ENCODE measurements around the gene IL6ST.
"Not testable (repeated sequence)": the region's sequence is repeated elsewhere in the genome, so short reads cannot be mapped to it uniquely, and the experiment has no call there.

IL6ST gene

DNA sequence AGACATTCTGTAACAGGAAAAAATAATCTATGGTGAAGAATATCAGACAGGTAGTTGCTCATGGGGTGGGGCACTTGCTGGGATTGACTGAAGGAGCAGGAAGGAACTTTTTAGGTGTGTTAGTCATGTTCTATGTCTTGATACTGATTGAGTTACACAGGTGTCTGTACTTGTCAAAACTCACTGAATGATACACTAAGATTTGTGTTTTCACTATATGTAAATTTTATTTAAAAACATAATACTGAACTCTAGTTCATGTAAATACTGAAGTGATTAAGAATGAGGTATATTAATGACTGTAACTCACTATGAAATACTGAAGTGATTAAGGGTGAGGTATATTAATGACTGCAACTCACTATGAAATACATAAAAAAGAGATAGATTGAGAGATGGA lies 28.5 kb downstream of the IL6ST start:
- Histone ChIP-seq H3K36me3 (ENCODE audit: insufficient read depth, low read length) (peaks cover 41% of the 10 kb centered on the region), H2AFZ (ENCODE audit: low read length, unreplicated experiment) (no peak overlapping the region), H3K4me3 (ENCODE audit: low read depth, low read length) (no peak overlapping the region), H3K27ac (ENCODE audit: low read depth, low read length) (no peak overlapping the region), H3K4me1 (ENCODE audit: control insufficient read depth, insufficient read depth, low read length, unreplicated experiment) (peaks cover 11% of the 10 kb centered on the region), H3K27me3 (ENCODE audit: insufficient read depth, low read length) (no peaks in the 10 kb centered on the region), H3K79me2 (ENCODE audit: control insufficient read depth, insufficient read depth, low read length, unreplicated experiment) (peaks cover 33% of the 10 kb centered on the region)

DNA sequence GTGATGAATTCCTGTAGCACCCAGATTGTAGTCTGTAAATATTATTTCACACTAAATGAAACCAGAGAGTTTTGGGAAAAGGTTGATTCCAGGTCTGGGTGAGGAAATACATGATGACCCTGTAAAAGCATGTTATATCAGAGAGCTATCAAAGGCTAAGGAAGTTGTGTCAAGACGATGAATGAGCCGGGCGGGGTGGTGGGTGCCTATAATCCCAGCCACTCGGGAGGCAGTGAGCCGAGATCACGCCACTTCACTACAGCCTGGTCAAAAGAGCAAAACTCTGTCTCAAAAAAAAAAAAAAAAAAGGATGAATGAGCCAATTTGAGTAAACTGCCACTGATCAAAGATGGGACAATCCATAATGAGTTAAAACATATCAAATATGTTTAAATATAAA lies 29.2 kb downstream of the IL6ST start:
- no peaks in the 10 kb centered on the region for H3K27me3 ChIP-seq (ENCODE audit: insufficient read depth, low read length)
- peaks cover 11% of the 10 kb centered on the region for H3K4me1 ChIP-seq (ENCODE audit: control insufficient read depth, insufficient read depth, low read length, unreplicated experiment)
- H3K36me3 ChIP-seq (ENCODE audit: insufficient read depth, low read length) = peaks cover 45% of the 10 kb centered on the region
- H3K79me2 ChIP-seq (ENCODE audit: control insufficient read depth, insufficient read depth, low read length, unreplicated experiment) = peaks cover 27% of the 10 kb centered on the region
- no peak overlapping the region for H3K27ac ChIP-seq (ENCODE audit: low read depth, low read length)
- no peak overlapping the region for H3K4me3 ChIP-seq (ENCODE audit: low read depth, low read length)
- H2AFZ ChIP-seq (ENCODE audit: low read length, unreplicated experiment) = no peak overlapping the region

DNA sequence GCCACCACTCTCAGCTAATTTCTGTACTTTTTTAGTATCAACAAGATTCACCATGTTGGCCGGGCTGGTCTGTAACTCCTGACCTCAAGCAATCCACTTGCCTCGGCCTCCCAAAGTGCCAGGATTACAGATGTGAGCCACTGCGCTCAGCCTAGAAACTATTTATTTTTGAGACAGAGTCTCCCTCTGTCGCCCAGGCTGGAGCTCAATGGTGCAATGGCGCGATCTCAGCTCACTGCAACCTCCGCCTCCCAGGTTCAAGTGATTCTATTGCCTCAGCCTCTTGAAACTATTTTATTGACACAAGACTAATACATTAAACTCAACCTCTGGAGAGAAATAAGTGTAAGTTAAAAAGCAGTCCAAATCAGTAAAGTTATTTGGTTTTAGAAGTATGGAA lies 34.0 kb downstream of the IL6ST start:
- Histone ChIP-seq H3K27ac (ENCODE audit: low read depth, low read length) (no peak overlapping the region), H3K4me1 (ENCODE audit: control insufficient read depth, insufficient read depth, low read length, unreplicated experiment) (no peaks in the 10 kb centered on the region), H3K27me3 (ENCODE audit: insufficient read depth, low read length) (no peaks in the 10 kb centered on the region), H3K4me3 (ENCODE audit: low read depth, low read length) (no peak overlapping the region), H2AFZ (ENCODE audit: low read length, unreplicated experiment) (no peak overlapping the region), H3K79me2 (ENCODE audit: control insufficient read depth, insufficient read depth, low read length, unreplicated experiment) (peaks cover 6% of the 10 kb centered on the region), H3K36me3 (ENCODE audit: insufficient read depth, low read length) (peaks cover 36% of the 10 kb centered on the region)

DNA sequence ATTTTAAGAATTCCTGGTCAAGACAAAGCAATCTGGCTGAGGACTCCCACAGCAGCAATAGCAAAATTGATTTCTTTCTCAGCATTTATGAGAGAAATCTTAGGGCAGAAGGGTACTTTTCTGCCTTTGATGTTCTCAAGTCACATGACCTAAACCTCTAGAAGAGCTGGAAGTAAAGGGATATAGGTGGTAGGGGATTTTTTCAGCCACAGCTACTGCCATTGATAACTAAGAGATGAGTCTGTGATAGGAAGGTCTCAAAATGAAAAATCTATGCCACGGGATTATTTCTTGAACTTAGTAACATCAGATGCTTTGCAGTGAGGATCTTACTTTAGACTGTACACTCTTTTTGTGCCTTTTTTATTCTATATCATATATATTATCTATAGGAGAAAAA lies 35.6 kb downstream of the IL6ST start:
- Histone ChIP-seq H3K27me3 (ENCODE audit: insufficient read depth, low read length) (no peaks in the 10 kb centered on the region), H3K27ac (ENCODE audit: low read depth, low read length) (no peak overlapping the region), H3K36me3 (ENCODE audit: insufficient read depth, low read length) (peaks cover 41% of the 10 kb centered on the region), H3K4me3 (ENCODE audit: low read depth, low read length) (no peak overlapping the region), H3K79me2 (ENCODE audit: control insufficient read depth, insufficient read depth, low read length, unreplicated experiment) (peaks cover 6% of the 10 kb centered on the region), H3K4me1 (ENCODE audit: control insufficient read depth, insufficient read depth, low read length, unreplicated experiment) (no peaks in the 10 kb centered on the region), H2AFZ (ENCODE audit: low read length, unreplicated experiment) (no peak overlapping the region)

DNA sequence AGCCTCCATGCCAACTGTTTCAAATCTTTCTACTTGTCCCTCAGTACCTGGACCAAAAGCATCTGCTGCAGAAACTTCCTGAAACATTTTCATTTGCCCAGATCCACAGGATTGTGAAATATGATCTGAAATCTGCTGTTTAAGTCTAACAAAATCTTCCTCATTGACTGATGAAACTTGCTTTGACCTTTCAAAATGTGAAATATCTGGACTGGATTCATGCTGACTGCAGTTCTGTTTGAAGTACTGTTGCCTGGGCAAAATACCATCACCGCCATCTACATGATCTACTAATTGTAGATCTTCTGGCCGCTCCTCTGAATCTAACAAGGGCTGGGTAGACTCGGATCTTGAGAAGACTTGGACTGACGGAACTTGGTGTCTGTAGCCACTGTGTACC lies 53.6 kb downstream of the IL6ST start:
- not testable (repeated sequence) for H3K4me3 ChIP-seq (ENCODE audit: low read depth, low read length); H3K27me3 ChIP-seq (ENCODE audit: insufficient read depth, low read length); H3K27ac ChIP-seq (ENCODE audit: low read depth, low read length); H2AFZ ChIP-seq (ENCODE audit: low read length, unreplicated experiment); H3K79me2 ChIP-seq (ENCODE audit: control insufficient read depth, insufficient read depth, low read length, unreplicated experiment); H3K4me1 ChIP-seq (ENCODE audit: control insufficient read depth, insufficient read depth, low read length, unreplicated experiment)
- H3K36me3 ChIP-seq (ENCODE audit: insufficient read depth, low read length) = peaks cover 43% of the 10 kb centered on the region

DNA sequence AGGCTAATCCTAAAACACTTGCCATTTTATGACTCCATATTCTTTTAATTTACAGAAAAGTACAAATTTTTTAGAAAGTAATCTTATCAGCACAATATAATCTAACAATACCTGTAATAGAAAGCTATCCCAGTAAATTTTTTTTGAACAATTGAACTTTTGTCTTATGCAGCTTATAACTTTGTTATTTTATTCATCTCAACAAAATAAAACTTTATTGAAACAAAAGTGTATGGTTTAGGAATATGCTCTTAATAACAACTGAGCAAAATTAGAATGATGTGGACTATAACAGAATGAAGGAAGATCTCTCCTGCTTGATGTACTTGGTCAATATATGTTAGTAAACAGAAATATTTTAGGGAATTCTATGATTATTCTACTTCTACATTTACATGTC lies 57.2 kb downstream of the IL6ST start:
- H3K27me3 ChIP-seq (ENCODE audit: insufficient read depth, low read length); H3K79me2 ChIP-seq (ENCODE audit: control insufficient read depth, insufficient read depth, low read length, unreplicated experiment); H2AFZ ChIP-seq (ENCODE audit: low read length, unreplicated experiment); H3K27ac ChIP-seq (ENCODE audit: low read depth, low read length); H3K4me3 ChIP-seq (ENCODE audit: low read depth, low read length); H3K4me1 ChIP-seq (ENCODE audit: control insufficient read depth, insufficient read depth, low read length, unreplicated experiment): not testable (repeated sequence)
- peaks cover 34% of the 10 kb centered on the region for H3K36me3 ChIP-seq (ENCODE audit: insufficient read depth, low read length)

DNA sequence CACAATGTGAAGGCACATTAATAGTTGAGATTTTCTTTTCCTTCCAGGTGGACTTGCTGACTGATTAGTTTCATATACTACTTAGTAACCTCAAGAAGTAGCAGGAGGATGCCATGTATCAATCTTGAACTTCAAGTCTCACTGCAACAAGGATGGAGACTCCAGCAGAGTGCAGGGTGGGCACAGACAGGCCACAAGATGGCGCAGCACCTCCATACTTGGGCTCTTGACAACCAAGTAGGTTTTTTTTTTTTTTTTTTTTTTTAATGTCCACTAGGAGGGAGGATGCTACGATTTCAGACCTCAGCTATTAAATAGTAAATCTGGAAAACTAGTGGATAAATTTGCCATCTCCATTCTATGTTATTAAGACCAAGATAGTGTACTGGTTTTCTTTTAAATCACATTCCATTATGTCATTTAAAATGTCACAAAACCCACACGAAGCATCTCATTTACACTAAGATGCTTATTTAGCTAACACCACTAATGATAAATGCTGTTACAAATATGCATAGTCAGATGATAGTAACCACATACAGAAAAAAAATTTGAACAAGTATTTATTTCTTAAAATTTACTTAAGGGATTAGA lies 58.6 kb downstream of the IL6ST start:
- peaks cover 21% of the 10 kb centered on the region for H3K36me3 ChIP-seq (ENCODE audit: insufficient read depth, low read length)
- H3K27ac ChIP-seq (ENCODE audit: low read depth, low read length) = no peak overlapping the region
- H3K79me2 ChIP-seq (ENCODE audit: control insufficient read depth, insufficient read depth, low read length, unreplicated experiment) = no peaks in the 10 kb centered on the region
- no peaks in the 10 kb centered on the region for H3K27me3 ChIP-seq (ENCODE audit: insufficient read depth, low read length)
- no peak overlapping the region for H3K4me3 ChIP-seq (ENCODE audit: low read depth, low read length)
- H2AFZ ChIP-seq (ENCODE audit: low read length, unreplicated experiment) = no peak overlapping the region
- no peaks in the 10 kb centered on the region for H3K4me1 ChIP-seq (ENCODE audit: control insufficient read depth, insufficient read depth, low read length, unreplicated experiment)

DNA sequence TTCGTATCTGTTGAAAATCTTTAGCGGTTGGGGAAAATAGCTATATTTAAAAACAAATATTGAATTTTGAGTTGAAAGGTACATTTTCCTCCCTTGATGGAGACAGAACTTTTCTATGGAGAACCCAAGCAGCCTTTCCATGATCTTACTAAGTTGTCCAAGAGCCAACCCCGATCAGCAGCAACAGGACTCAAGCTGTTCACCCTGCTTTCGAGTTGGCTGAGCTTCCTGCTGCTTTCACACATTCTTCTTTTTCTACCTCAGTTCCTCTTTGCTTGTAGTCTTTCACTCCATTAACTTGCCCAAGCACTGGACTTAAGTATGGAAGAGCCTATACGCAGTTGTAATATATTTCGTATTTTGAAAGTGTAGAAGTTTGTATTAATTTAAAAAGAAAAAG lies 59.4 kb downstream of the IL6ST start:
- Histone ChIP-seq H3K27ac (ENCODE audit: low read depth, low read length) (no peak overlapping the region), H3K36me3 (ENCODE audit: insufficient read depth, low read length) (peaks cover 15% of the 10 kb centered on the region), H3K79me2 (ENCODE audit: control insufficient read depth, insufficient read depth, low read length, unreplicated experiment) (no peaks in the 10 kb centered on the region), H3K4me3 (ENCODE audit: low read depth, low read length) (no peak overlapping the region), H3K27me3 (ENCODE audit: insufficient read depth, low read length) (no peaks in the 10 kb centered on the region), H3K4me1 (ENCODE audit: control insufficient read depth, insufficient read depth, low read length, unreplicated experiment) (no peaks in the 10 kb centered on the region), H2AFZ (ENCODE audit: low read length, unreplicated experiment) (no peak overlapping the region)

DNA sequence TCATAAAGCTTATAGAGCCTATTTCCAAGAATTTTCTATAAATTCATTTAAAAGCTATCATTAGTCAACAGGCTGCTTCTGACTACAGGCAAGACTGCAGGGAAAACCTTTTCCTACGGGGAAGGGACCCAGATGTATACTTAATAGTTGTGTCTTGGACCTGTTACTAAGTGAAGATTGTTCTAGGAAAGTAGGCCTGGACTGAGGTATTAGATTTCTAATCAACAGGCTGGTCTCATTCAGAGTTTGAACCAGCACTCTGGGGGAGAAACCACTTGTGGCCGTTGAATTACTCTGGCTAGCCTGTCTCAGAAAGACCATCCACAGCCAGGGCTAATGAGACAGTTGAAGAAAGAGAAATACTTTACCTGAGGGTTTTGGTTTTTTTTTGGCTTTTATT lies 60.0 kb downstream of the IL6ST start:
- Histone ChIP-seq H3K4me1 (ENCODE audit: control insufficient read depth, insufficient read depth, low read length, unreplicated experiment) (no peaks in the 10 kb centered on the region), H3K27ac (ENCODE audit: low read depth, low read length) (no peak overlapping the region), H3K27me3 (ENCODE audit: insufficient read depth, low read length) (no peaks in the 10 kb centered on the region), H3K36me3 (ENCODE audit: insufficient read depth, low read length) (peaks cover 10% of the 10 kb centered on the region; the same call in 1 of the 2 replicates), H3K79me2 (ENCODE audit: control insufficient read depth, insufficient read depth, low read length, unreplicated experiment) (no peaks in the 10 kb centered on the region), H2AFZ (ENCODE audit: low read length, unreplicated experiment) (no peak overlapping the region), H3K4me3 (ENCODE audit: low read depth, low read length) (no peak overlapping the region)

DNA sequence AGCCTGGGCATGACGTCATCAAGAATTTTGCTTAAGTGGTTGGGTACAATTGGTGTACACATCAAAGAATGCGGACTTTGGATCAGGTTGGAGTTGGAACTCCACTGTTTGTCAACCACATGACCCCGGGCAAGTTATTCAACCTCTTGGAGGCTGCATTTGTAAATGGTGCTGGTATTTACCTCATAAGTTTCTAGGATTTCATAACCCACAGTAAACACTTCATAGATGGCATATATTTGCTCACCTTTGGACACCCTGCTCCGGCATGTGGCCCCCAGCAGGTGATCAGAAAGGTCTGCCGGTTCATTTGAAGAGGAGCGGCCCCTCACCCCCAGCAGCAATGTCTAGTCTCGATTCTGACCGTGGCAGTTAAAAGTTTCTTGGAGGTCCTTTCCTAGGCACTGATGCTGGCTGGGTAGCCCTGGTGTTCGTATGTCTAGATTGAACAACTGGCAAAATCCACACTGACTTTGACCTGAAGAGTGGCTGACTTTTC lies 60.6 kb downstream of the IL6ST start:
- H2AFZ ChIP-seq (ENCODE audit: low read length, unreplicated experiment) = no peak overlapping the region
- H3K4me3 ChIP-seq (ENCODE audit: low read depth, low read length) = no peak overlapping the region
- H3K36me3 ChIP-seq (ENCODE audit: insufficient read depth, low read length) = peaks cover 5% of the 10 kb centered on the region; the same call in 1 of the 2 replicates
- no peak overlapping the region for H3K27ac ChIP-seq (ENCODE audit: low read depth, low read length)
- no peaks in the 10 kb centered on the region for H3K79me2 ChIP-seq (ENCODE audit: control insufficient read depth, insufficient read depth, low read length, unreplicated experiment)
- no peaks in the 10 kb centered on the region for H3K4me1 ChIP-seq (ENCODE audit: control insufficient read depth, insufficient read depth, low read length, unreplicated experiment)
- H3K27me3 ChIP-seq (ENCODE audit: insufficient read depth, low read length) = no peaks in the 10 kb centered on the region

DNA sequence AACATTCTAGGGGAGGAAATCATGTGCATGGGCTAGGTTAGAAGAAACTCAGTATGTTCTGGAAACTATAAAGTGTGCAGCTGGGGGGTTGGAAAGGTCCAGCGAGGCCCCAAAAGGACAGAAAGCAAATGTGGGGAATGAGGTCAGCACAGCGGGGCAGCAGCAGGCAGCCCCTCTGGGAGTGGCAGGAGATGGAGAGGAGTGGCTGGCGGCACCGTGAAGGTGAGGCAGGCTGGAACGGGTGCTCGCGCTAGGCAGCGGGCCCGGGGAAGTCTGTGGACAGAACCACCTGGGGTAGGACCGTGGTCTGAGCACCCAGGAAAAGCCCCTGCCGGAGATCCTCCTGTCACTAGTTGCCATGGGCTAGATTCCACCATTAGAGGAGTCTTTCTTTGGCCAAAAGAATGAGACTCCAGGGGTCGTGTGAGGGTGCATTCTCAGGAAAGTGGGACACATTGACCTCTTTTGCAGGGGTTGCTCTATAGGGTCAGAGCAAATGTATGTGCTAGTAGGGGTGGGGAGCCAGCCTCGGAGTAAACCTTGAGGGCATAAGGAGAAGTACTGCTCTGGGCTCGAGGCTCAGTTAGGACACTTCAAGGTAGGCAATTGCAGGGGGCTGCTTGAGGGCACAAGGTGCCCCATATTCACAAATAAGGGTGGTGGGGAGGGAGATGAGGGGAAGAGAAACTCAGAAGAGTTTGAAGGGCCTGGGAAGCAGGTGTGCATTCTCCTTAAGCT lies 61.2 kb downstream of the IL6ST start:
- no peak overlapping the region for H3K4me3 ChIP-seq (ENCODE audit: low read depth, low read length)
- no peaks in the 10 kb centered on the region for H3K79me2 ChIP-seq (ENCODE audit: control insufficient read depth, insufficient read depth, low read length, unreplicated experiment)
- no peaks in the 10 kb centered on the region for H3K27me3 ChIP-seq (ENCODE audit: insufficient read depth, low read length)
- H2AFZ ChIP-seq (ENCODE audit: low read length, unreplicated experiment) = no peak overlapping the region
- H3K4me1 ChIP-seq (ENCODE audit: control insufficient read depth, insufficient read depth, low read length, unreplicated experiment) = no peaks in the 10 kb centered on the region
- no peak overlapping the region for H3K27ac ChIP-seq (ENCODE audit: low read depth, low read length)
- peaks cover 5% of the 10 kb centered on the region; the same call in 1 of the 2 replicates for H3K36me3 ChIP-seq (ENCODE audit: insufficient read depth, low read length)
